Kidney (tissue), 14 donors: Measurements from ENCODE around the gene ADAMTS6. TPM values are rescaled to one million over a fixed set of nuclear protein-coding genes. Genes with fewer than 3 reads are reported as not detected.

ENCODE experiments used
- DNase-seq, 5 donors: peaks; one replicate each; pipeline ENCODE4 v3.0.0-alpha.2; 2013 to 2020
- FAIRE-seq: peaks from 2 replicates; lab custom pipeline; 2012; peaks lifted over from hg19 to GRCh38; lab: Jason Lieb, UNC
- H3K27ac ChIP-seq, 2 donors: one replicate each; pipeline ENCODE4 v1.7.0; 2013; ENCODE audit warnings: low read depth in 2 of 2, low read length in 2 of 2, inconsistent platforms in 1 of 2
- H3K27me3 ChIP-seq: one replicate; pipeline ENCODE4 v1.7.1; 2013; ENCODE audit warnings: low read length, inconsistent platforms; ENCODE audit not compliant: control insufficient read depth, insufficient read depth
- H3K36me3 ChIP-seq, 3 donors: one replicate each; pipeline versions ENCODE4 v1.7.0 to v1.7.1; 2013; ENCODE audit warnings: low read length in 3 of 3, control low read depth in 1 of 3, inconsistent platforms in 1 of 3; ENCODE audit not compliant: insufficient read depth in 3 of 3, control insufficient read depth in 2 of 3
- H3K4me1 ChIP-seq, 3 donors: one replicate each; pipeline versions ENCODE4 v1.7.0 to v1.7.1; 2013; ENCODE audit warnings: low read length in 3 of 3, inconsistent platforms in 1 of 3, low read depth in 1 of 3; ENCODE audit not compliant: control insufficient read depth in 2 of 3, insufficient read depth in 2 of 3
- H3K4me3 ChIP-seq, 3 donors: one replicate each; pipeline versions ENCODE4 v1.7.0 to v1.8.1; 2013; ENCODE audit warnings: low read length in 3 of 3, control low read depth in 1 of 3, inconsistent platforms in 1 of 3
- H3K9ac ChIP-seq, 3 donors: one replicate each; pipeline versions ENCODE4 v1.7.0 to v1.7.1; 2013; ENCODE audit warnings: low read length in 3 of 3, control low read depth in 1 of 3, inconsistent platforms in 1 of 3
- H3K9me3 ChIP-seq, 3 donors: one replicate each; pipeline versions ENCODE4 v1.7.0 to v1.7.1; 2013; ENCODE audit warnings: low read length in 3 of 3, control low read depth in 1 of 3, inconsistent platforms in 1 of 3; ENCODE audit not compliant: control insufficient read depth in 2 of 3, insufficient read depth in 1 of 3
- CTCF ChIP-seq: IDR thresholded peaks from 3 replicates; pipeline ENCODE4 v1.5.1; 2012; ENCODE audit warnings: mild to moderate bottlenecking, moderate library complexity, borderline replicate concordance; ENCODE audit not compliant: insufficient read depth; ENCODE audit errors: extremely low read depth
- intact Hi-C: fragments of 100-400 bp; cut with DNase I; formaldehyde crosslinking; loops from one replicate; pipeline ENCODE4 v1.11.1; 2022
- polyA plus RNA-seq: library from polyadenylated mRNA; stranded (reverse); fragments of 350-450 nt; fragmentation: Illumina TruSeq; extraction: RNeasy Lipid Tissue Mini Kit (QIAGEN cat#74804); gene quantifications from one replicate; pipeline ENCODE4 v1.2.3, GENCODE V29; 2014; ENCODE audit warnings: low read depth, low replicate concordance; ENCODE audit not compliant: insufficient read depth
- total RNA-seq: library from RNA; stranded (reverse); fragmentation: NEBNext Ultra II Directional; extraction: Animal tissue kit (Norgen Biotek cat#: 25700); gene quantifications from one replicate; pipeline ENCODE4 v1.2.1, GENCODE V29; 2021
- donor health status: control.
- donor health status: control.
- donor health status: control.
- donor health status: control.
- donor health status: control.
- donor health status: DM: yes; HTN: yes; CAD: no.
- donor health status: Normal renal cell carcinoma (clear cell type).

ADAMTS6 gene
- total and polyA plus RNA-seq, 2 donors from 2014 or later, result 0.32 to 6.7 TPM

DNA sequence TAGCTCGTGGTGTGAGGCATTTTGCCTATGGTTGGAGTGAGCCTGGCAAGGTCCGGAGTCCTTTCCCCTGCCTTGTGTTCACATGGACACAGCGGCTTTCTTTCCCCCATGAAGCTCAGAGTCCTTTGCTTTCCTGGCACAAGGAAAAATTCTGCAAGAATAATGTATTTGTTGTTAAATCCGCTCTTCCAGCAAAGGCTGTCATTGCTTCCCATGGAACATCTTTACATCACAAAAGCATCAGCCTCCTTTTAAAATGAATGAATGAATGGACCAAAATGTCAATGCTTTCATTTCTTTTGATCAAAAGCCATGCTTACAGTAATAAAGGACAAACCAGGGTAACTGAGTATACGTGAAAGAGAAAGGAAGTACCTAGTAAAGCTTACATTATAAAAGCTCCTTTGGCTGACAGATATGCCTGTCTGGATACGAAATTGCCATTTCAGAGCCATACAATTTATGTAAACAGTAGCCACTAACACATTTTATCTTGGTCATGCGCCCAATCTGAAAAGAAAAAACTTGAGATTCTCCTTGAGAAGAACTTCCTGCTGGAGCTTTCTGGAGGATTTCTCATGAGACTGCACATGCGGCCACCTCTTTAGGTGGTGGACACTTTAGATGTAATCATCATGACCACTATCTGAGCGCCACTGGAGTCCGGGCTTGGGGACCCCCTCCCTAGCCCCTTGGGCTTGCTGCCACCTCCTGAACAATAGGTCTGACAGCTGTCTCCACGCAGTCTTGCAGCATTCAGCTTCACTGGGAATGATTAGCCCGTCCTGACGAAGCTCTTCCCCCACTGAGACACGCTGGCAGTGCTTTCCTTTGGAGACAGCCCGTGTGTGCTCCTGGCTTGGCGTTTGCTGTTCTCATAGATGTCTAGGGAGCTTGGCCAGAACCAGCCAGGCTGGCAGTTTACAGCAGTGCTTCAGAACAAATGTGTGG is 355.9 kb downstream of the ADAMTS6 start:
- no peak for DNase-seq
- Histone ChIP-seq H3K27me3 (no peaks in the 10 kb centered on the region), H3K36me3 (no peaks in the 10 kb centered on the region), H3K27ac (no peak overlapping the region), H3K4me1 (no peaks in the 10 kb centered on the region), H3K4me3 (no peak overlapping the region), H3K9me3 (no peaks in the 10 kb centered on the region), H3K9ac (no peak overlapping the region)
- no peak for FAIRE-seq
- TF ChIP-seq CTCF, result no peak
- intact Hi-C loops, result no loop called here

DNA sequence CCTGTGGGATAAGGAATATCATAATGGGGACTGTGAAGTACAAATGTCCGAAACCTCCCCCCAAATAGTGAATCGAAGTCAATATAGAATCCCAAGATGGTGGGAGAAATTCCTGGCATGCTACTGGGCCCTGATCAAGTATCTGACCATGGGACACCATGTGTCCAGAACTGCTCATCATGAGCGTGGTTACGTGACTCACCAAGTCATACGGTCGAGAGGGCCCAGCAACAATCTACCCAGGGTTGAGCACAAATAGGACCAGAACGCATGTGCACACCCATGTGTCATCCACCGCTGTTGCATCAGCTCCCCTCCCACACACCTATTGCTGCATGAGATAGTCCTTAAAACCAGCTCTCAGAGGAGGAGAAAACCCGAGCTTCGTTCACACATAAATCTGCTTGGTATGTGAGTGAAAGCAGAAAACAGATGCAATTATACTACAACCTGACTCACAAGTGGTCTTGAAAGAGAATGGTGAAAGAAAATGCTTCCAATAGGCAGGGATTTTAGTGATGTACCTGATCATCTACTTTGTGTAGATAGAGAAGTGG is 359.8 kb downstream of the ADAMTS6 start:
- no peaks in the 10 kb centered on the region for H3K36me3 ChIP-seq
- peaks cover 0 to 3% (median 0%) of the 10 kb centered on the region in 3 donors for H3K9me3 ChIP-seq
- no peak for TF ChIP-seq CTCF
- H3K4me1 ChIP-seq, result no peaks in the 10 kb centered on the region
- H3K27ac ChIP-seq, result no peak overlapping the region
- DNase-seq (no peak), FAIRE-seq (no peak)
- no peaks in the 10 kb centered on the region for H3K27me3 ChIP-seq
- no peak overlapping the region for H3K4me3 ChIP-seq
- intact Hi-C loops, result no loop called here
- no peak overlapping the region for H3K9ac ChIP-seq

GRCh38 chr5:65120371-65120967 is 361.3 kb downstream of the ADAMTS6 start:
- no peak for FAIRE-seq
- no peak for TF ChIP-seq CTCF
- no peaks in the 10 kb centered on the region for H3K36me3 ChIP-seq
- intact Hi-C loops, result no loop called here
- no peak overlapping the region for H3K27ac ChIP-seq
- no peak overlapping the region for H3K4me3 ChIP-seq
- no peaks in the 10 kb centered on the region for H3K27me3 ChIP-seq
- no peaks in the 10 kb centered on the region for H3K4me1 ChIP-seq
- H3K9ac ChIP-seq, result no peak overlapping the region
- no peak for DNase-seq
- peaks cover 0 to 3% (median 0%) of the 10 kb centered on the region in 3 donors for H3K9me3 ChIP-seq
